HG03039 (cell line): ENCODE measurements around the gene ABCC2.
"Not testable (repeated sequence)": the region's sequence is repeated elsewhere in the genome, so short reads cannot be mapped to it uniquely, and the experiment has no call there.

Experiments
- ATAC-seq: cut with Tn5 transposase; IDR thresholded peaks from one replicate; pipeline ENCODE4 v1.9.1; 2021; ENCODE audit warnings: mild to moderate bottlenecking, moderate library complexity; ENCODE audit not compliant: unreplicated experiment

The ABCC2 gene

GRCh38 chr10:99782447-99783286 lies at the start of gene ABCC2:
Gene ABCC2 (plus strand): TSS chr10:99782640. CDS start chr10:99782845, 205 bp downstream.
- ATAC-seq, result no peak

- ATAC-seq, result no peak
Measured at GRCh38 chr10:99733366-99733765, 49.1 kb upstream of the ABCC2 start.

GRCh38 chr10:99734111-99734510 lies 48.3 kb upstream of the ABCC2 start:
- ATAC-seq, result not testable (repeated sequence)

- ATAC-seq, result no peak
Measured at GRCh38 chr10:99740260-99740659, 42.2 kb upstream of the ABCC2 start.

GRCh38 chr10:99740933-99741559 lies 41.4 kb upstream of the ABCC2 start:
- ATAC-seq, result no peak

GRCh38 chr10:99742254-99742653 lies 40.2 kb upstream of the ABCC2 start:
- ATAC-seq, result no peak

- ATAC-seq, result no peak
Measured at GRCh38 chr10:99742701-99743100, 39.7 kb upstream of the ABCC2 start.

GRCh38 chr10:99743841-99744240 lies 38.6 kb upstream of the ABCC2 start:
- no peak for ATAC-seq

GRCh38 chr10:99746166-99746565 lies 36.3 kb upstream of the ABCC2 start:
- not testable (repeated sequence) for ATAC-seq

GRCh38 chr10:99748823-99749451 lies 33.5 kb upstream of the ABCC2 start:
- no peak for ATAC-seq

- no peak for ATAC-seq
Measured at GRCh38 chr10:99750641-99751040, 31.8 kb upstream of the ABCC2 start.

- ATAC-seq, result no peak
Measured at GRCh38 chr10:99754670-99755069, 27.8 kb upstream of the ABCC2 start.

GRCh38 chr10:99756159-99756558 lies 26.3 kb upstream of the ABCC2 start:
- no peak for ATAC-seq

- no peak for ATAC-seq
Measured at GRCh38 chr10:99758211-99758891, 24.1 kb upstream of the ABCC2 start.

- no peak for ATAC-seq
Measured at GRCh38 chr10:99760321-99760720, 22.1 kb upstream of the ABCC2 start.

GRCh38 chr10:99761365-99761764 lies 21.1 kb upstream of the ABCC2 start:
- ATAC-seq, result no peak

GRCh38 chr10:99765672-99766301 lies 16.7 kb upstream of the ABCC2 start:
- ATAC-seq, result no peak

GRCh38 chr10:99766302-99766681 lies 16.1 kb upstream of the ABCC2 start:
- ATAC-seq, result no peak

- no peak for ATAC-seq
Measured at GRCh38 chr10:99767901-99768300, 14.5 kb upstream of the ABCC2 start.

- no peak for ATAC-seq
Measured at GRCh38 chr10:99768556-99768955, 13.9 kb upstream of the ABCC2 start.

- no peak for ATAC-seq
Measured at GRCh38 chr10:99769706-99770105, 12.7 kb upstream of the ABCC2 start.
